Vagina (tissue), 2 donors: ENCODE measurements around the gene DDX52.

Experiments
- POLR2A ChIP-seq, 2 donors: fragments of 450-650 bp; IDR thresholded peaks; one replicate each; pipeline ENCODE4 v1.6.1; 2017; ENCODE audit warnings: antibody characterized with exemption in 2 of 2, mild to moderate bottlenecking in 2 of 2, moderate library complexity in 2 of 2
- POLR2AphosphoS5 ChIP-seq, 2 donors: sonication (generic); formaldehyde crosslinking; IDR thresholded peaks; one replicate each; pipeline ENCODE4 v1.9.0; 2017; ENCODE audit warnings: antibody characterized with exemption in 2 of 2, mild to moderate bottlenecking in 2 of 2, low read depth in 1 of 2; ENCODE audit not compliant: insufficient read depth in 1 of 2
- TF ChIP-seq, protein P1 (sequence below), 3 experiments: fragments of 450-650 bp in 2 of 3; fragments of 200-600 bp in 1 of 3; sonication (generic) in 1 of 3; IDR thresholded peaks; one replicate each; pipeline ENCODE4 v1.5.1; 2017 to 2019; ENCODE audit warnings: antibody characterized with exemption in 3 of 3, mild to moderate bottlenecking in 2 of 3, moderate library complexity in 2 of 3

DNA sequence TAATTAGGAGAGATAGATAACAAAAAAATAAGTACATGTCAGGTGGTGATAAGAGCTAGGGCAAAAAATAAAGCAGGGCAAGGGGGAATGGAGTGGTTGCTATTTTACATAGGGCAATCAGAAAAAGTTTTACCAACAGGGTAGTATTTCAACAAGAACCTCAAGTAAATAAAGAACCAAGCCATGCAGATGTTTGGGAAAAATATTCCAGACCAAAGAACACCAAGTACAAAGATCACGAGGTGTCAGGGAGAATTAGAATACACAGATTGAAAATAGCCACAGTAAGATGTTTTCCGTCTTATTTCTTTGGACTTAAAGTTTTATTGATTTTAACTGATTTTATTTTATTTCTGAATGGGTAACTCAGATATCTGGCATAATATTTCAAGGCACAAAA, 45.1 kb downstream of the DDX52 start:
- TF ChIP-seq POLR2AphosphoS5 (IDR thresholded peaks at IDR 0.05; ENCODE audit: insufficient read depth in 1 of 2, low read depth in 1 of 2) (no peak), POLR2A (IDR thresholded peaks at IDR 0.05) (no peak)
- TF ChIP-seq, protein P1, sequence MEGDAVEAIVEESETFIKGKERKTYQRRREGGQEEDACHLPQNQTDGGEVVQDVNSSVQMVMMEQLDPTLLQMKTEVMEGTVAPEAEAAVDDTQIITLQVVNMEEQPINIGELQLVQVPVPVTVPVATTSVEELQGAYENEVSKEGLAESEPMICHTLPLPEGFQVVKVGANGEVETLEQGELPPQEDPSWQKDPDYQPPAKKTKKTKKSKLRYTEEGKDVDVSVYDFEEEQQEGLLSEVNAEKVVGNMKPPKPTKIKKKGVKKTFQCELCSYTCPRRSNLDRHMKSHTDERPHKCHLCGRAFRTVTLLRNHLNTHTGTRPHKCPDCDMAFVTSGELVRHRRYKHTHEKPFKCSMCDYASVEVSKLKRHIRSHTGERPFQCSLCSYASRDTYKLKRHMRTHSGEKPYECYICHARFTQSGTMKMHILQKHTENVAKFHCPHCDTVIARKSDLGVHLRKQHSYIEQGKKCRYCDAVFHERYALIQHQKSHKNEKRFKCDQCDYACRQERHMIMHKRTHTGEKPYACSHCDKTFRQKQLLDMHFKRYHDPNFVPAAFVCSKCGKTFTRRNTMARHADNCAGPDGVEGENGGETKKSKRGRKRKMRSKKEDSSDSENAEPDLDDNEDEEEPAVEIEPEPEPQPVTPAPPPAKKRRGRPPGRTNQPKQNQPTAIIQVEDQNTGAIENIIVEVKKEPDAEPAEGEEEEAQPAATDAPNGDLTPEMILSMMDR (IDR thresholded peaks at IDR 0.05), result no peak
